ENCODE measurements around the gene SGCD.

GRCh38 chr5:156682971-156683370, 356.0 kb downstream of the SGCD start:
- TF ChIP-seq YY1 (IDR thresholded peaks at IDR 0.05; ENCODE audit: extremely low read depth, insufficient replicate concordance, low read depth, low read length): no peak
- TF ChIP-seq, protein P1, sequence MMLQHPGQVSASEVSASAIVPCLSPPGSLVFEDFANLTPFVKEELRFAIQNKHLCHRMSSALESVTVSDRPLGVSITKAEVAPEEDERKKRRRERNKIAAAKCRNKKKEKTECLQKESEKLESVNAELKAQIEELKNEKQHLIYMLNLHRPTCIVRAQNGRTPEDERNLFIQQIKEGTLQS (IDR thresholded peaks at IDR 0.05): no peak
- no peak for TF ChIP-seq CTCF (IDR thresholded peaks at IDR 0.05 in 2 of 3, conservative IDR thresholded peaks at IDR 0.05 in 1 of 3; ENCODE audit: borderline replicate concordance in 1 of 3, insufficient read depth in 1 of 3, low read depth in 2 of 3, low read length in 2 of 3)
- no peak for TF ChIP-seq EZH2 (IDR thresholded peaks at IDR 0.05)
- TF ChIP-seq REST (IDR thresholded peaks at IDR 0.05; ENCODE audit: low read depth): no peak

Data from HCT116 (cell line).